Measurements from ENCODE around the gene PRKG1.

The PRKG1 gene

GRCh38 chr10:51910189-51910588 lies 835.9 kb downstream of the PRKG1 start:
- no peaks in the 10 kb centered on the region for H3K36me3 Mint-ChIP-seq (ENCODE audit: low read depth)
- H3K27ac Mint-ChIP-seq, result no peak overlapping the region
- H3K4me1 Mint-ChIP-seq, result no peaks in the 10 kb centered on the region
- no peak for DNase-seq
- peaks cover 1% of the 10 kb centered on the region for H3K27me3 Mint-ChIP-seq
- H3K4me3 Mint-ChIP-seq, result no peak overlapping the region
- H3K9me3 Mint-ChIP-seq, result no peaks in the 10 kb centered on the region
- ATAC-seq, result no peak

GRCh38 chr10:51910596-51910995 lies 836.3 kb downstream of the PRKG1 start:
- ATAC-seq, result no peak
- no peak overlapping the region for H3K27ac Mint-ChIP-seq
- H3K9me3 Mint-ChIP-seq, result no peaks in the 10 kb centered on the region
- no peaks in the 10 kb centered on the region for H3K4me1 Mint-ChIP-seq
- no peaks in the 10 kb centered on the region for H3K36me3 Mint-ChIP-seq (ENCODE audit: low read depth)
- H3K4me3 Mint-ChIP-seq, result no peak overlapping the region
- no peak for DNase-seq
- H3K27me3 Mint-ChIP-seq, result peaks cover 1% of the 10 kb centered on the region

GRCh38 chr10:51911723-51912122 lies 837.4 kb downstream of the PRKG1 start:
- H3K9me3 Mint-ChIP-seq, result peaks cover 4% of the 10 kb centered on the region
- no peaks in the 10 kb centered on the region for H3K36me3 Mint-ChIP-seq (ENCODE audit: low read depth)
- no peak overlapping the region for H3K27ac Mint-ChIP-seq
- DNase-seq, result no peak
- H3K4me1 Mint-ChIP-seq, result no peaks in the 10 kb centered on the region
- H3K4me3 Mint-ChIP-seq, result no peak overlapping the region
- H3K27me3 Mint-ChIP-seq, result peaks cover 3% of the 10 kb centered on the region
- ATAC-seq, result no peak

GRCh38 chr10:51915031-51915542 lies 840.8 kb downstream of the PRKG1 start:
- ATAC-seq, result no peak
- DNase-seq, result no peak

GRCh38 chr10:51918440-51918839 lies 844.2 kb downstream of the PRKG1 start:
- DNase-seq (no peak), ATAC-seq (no peak)
- H3K4me1 Mint-ChIP-seq, result no peaks in the 10 kb centered on the region
- H3K27ac Mint-ChIP-seq, result no peak overlapping the region
- no peak overlapping the region for H3K4me3 Mint-ChIP-seq
- peaks cover 4% of the 10 kb centered on the region for H3K9me3 Mint-ChIP-seq
- H3K36me3 Mint-ChIP-seq (ENCODE audit: low read depth), result no peaks in the 10 kb centered on the region
- peaks cover 1% of the 10 kb centered on the region for H3K27me3 Mint-ChIP-seq

More at GRCh38 chr10:51915031-51915542, 840.8 kb downstream of the PRKG1 start:
- H3K36me3 Mint-ChIP-seq (ENCODE audit: low read depth), result no peaks in the 10 kb centered on the region
- no peak overlapping the region for H3K4me3 Mint-ChIP-seq
- peaks cover 4% of the 10 kb centered on the region for H3K9me3 Mint-ChIP-seq
- H3K27ac Mint-ChIP-seq, result no peak overlapping the region
- no peaks in the 10 kb centered on the region for H3K4me1 Mint-ChIP-seq
- H3K27me3 Mint-ChIP-seq, result peaks cover 1% of the 10 kb centered on the region

- Mint-ChIP-seq H3K4me3 (no peak overlapping the region), H3K36me3 (ENCODE audit: low read depth) (no peaks in the 10 kb centered on the region), H3K4me1 (no peaks in the 10 kb centered on the region), H3K27me3 (peaks cover 1% of the 10 kb centered on the region), H3K27ac (no peak overlapping the region), H3K9me3 (peaks cover 4% of the 10 kb centered on the region)
- ATAC-seq (no peak), DNase-seq (no peak)
Measured at GRCh38 chr10:51918884-51919325, 844.6 kb downstream of the PRKG1 start.

GRCh38 chr10:51920672-51921071 lies 846.4 kb downstream of the PRKG1 start:
- Mint-ChIP-seq H3K4me1 (no peaks in the 10 kb centered on the region), H3K36me3 (ENCODE audit: low read depth) (no peaks in the 10 kb centered on the region)

DNA sequence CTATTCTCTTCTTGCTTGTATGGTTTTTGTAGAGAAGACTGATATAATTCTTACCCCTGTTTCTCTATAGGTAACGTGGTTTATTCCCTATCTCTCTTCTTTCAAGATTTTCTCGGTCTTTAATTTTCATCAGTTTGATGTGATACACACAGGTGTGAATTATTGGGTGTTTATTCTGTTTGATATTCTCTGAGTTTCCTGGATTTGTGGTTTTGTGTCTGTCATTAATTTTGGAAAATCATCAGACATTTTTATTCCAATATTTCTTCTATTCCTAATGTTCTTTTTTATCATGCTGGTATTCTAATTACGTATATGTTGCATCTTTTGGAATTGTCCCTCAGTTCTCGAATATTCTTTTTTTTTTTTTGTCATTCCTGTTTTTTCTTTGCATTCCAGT lies 850.1 kb downstream of the PRKG1 start:
- H3K9me3 Mint-ChIP-seq, result no peaks in the 10 kb centered on the region
- no peak for DNase-seq
- no peaks in the 10 kb centered on the region for H3K36me3 Mint-ChIP-seq (ENCODE audit: low read depth)
- ATAC-seq, result no peak
- peaks cover 3% of the 10 kb centered on the region for H3K27me3 Mint-ChIP-seq
- no peaks in the 10 kb centered on the region for H3K4me1 Mint-ChIP-seq
- no peak overlapping the region for H3K27ac Mint-ChIP-seq
- no peak overlapping the region for H3K4me3 Mint-ChIP-seq

More at GRCh38 chr10:51920672-51921071, 846.4 kb downstream of the PRKG1 start:
- DNase-seq (no peak), ATAC-seq (no peak)
- H3K9me3 Mint-ChIP-seq, result peaks cover 3% of the 10 kb centered on the region
- peaks cover 1% of the 10 kb centered on the region for H3K27me3 Mint-ChIP-seq
- H3K4me3 Mint-ChIP-seq, result no peak overlapping the region
- no peak overlapping the region for H3K27ac Mint-ChIP-seq

- Mint-ChIP-seq H3K36me3 (ENCODE audit: low read depth) (no peaks in the 10 kb centered on the region), H3K4me1 (no peaks in the 10 kb centered on the region), H3K27ac (no peak overlapping the region), H3K4me3 (no peak overlapping the region), H3K27me3 (peaks cover 3% of the 10 kb centered on the region), H3K9me3 (no peaks in the 10 kb centered on the region)
- ATAC-seq (no peak), DNase-seq (no peak)
Measured at GRCh38 chr10:51926337-51926736, 852.0 kb downstream of the PRKG1 start.

GRCh38 chr10:51928162-51928561 lies 853.9 kb downstream of the PRKG1 start:
- no peaks in the 10 kb centered on the region for H3K36me3 Mint-ChIP-seq (ENCODE audit: low read depth)
- DNase-seq (no peak), ATAC-seq (no peak)
- H3K27ac Mint-ChIP-seq, result no peak overlapping the region
- no peak overlapping the region for H3K4me3 Mint-ChIP-seq
- no peaks in the 10 kb centered on the region for H3K9me3 Mint-ChIP-seq
- H3K27me3 Mint-ChIP-seq, result peaks cover 3% of the 10 kb centered on the region
- no peaks in the 10 kb centered on the region for H3K4me1 Mint-ChIP-seq

GRCh38 chr10:51932530-51932929 lies 858.2 kb downstream of the PRKG1 start:
- H3K27me3 Mint-ChIP-seq, result peaks cover 5% of the 10 kb centered on the region
- H3K27ac Mint-ChIP-seq, result no peak overlapping the region
- H3K36me3 Mint-ChIP-seq (ENCODE audit: low read depth), result no peaks in the 10 kb centered on the region
- H3K9me3 Mint-ChIP-seq, result no peaks in the 10 kb centered on the region
- H3K4me3 Mint-ChIP-seq, result no peak overlapping the region
- no peak for DNase-seq
- no peaks in the 10 kb centered on the region for H3K4me1 Mint-ChIP-seq
- ATAC-seq, result no peak

- Mint-ChIP-seq H3K27me3 (peaks cover 2% of the 10 kb centered on the region), H3K27ac (no peak overlapping the region), H3K36me3 (ENCODE audit: low read depth) (no peaks in the 10 kb centered on the region), H3K4me3 (no peak overlapping the region), H3K4me1 (no peaks in the 10 kb centered on the region), H3K9me3 (no peaks in the 10 kb centered on the region)
- no peak for ATAC-seq
- DNase-seq, result no peak
Measured at GRCh38 chr10:51934373-51934772, 860.1 kb downstream of the PRKG1 start.

GRCh38 chr10:51935341-51935740 lies 861.1 kb downstream of the PRKG1 start:
- no peak for ATAC-seq

GRCh38 chr10:51937308-51938140 lies 863.2 kb downstream of the PRKG1 start:
- DNase-seq (no peak), ATAC-seq (no peak)
- Mint-ChIP-seq H3K27me3 (peaks cover 7% of the 10 kb centered on the region), H3K27ac (no peak overlapping the region), H3K9me3 (no peaks in the 10 kb centered on the region), H3K4me1 (no peaks in the 10 kb centered on the region), H3K4me3 (no peak overlapping the region), H3K36me3 (ENCODE audit: low read depth) (no peaks in the 10 kb centered on the region)

More at GRCh38 chr10:51935341-51935740, 861.1 kb downstream of the PRKG1 start:
- Mint-ChIP-seq H3K27ac (no peak overlapping the region), H3K9me3 (no peaks in the 10 kb centered on the region), H3K27me3 (peaks cover 2% of the 10 kb centered on the region), H3K4me1 (no peaks in the 10 kb centered on the region), H3K4me3 (no peak overlapping the region), H3K36me3 (ENCODE audit: low read depth) (no peaks in the 10 kb centered on the region)
- no peak for DNase-seq

DNA sequence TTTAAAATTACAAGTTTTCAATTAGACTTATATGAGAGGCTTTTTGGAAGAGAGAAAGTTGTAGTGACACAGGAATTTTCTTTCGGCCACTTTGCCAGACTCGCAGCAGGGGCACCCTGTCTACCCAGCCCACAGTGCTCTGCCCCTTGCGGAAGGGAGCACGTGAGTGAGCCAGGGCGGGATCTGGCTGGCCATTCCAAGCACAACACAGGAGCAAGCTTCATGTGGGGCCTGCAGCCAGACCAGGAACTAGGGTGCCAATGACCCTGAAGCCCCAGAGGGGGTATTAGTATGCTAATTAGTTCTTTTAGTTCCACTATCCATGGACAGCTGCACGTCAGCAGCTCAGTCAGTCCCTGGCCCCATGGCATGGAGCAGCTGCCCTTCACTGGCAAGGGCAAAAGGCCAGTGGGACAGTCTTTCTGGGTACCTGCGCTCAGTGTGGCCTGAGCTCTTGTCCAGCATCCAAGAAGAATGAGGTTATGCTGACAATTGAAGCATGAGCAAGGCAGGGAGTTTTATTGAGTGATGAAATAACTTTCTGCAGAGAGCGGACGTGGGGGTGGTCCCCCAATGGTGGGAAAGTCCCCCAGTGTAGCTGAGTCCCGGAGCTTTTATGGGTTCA lies 876.2 kb downstream of the PRKG1 start:
- no peaks in the 10 kb centered on the region for H3K4me1 Mint-ChIP-seq
- peaks cover 2% of the 10 kb centered on the region for H3K27me3 Mint-ChIP-seq
- no peak overlapping the region for H3K4me3 Mint-ChIP-seq
- ATAC-seq, result no peak
- no peak overlapping the region for H3K27ac Mint-ChIP-seq
- DNase-seq, result no peak
- H3K9me3 Mint-ChIP-seq, result no peaks in the 10 kb centered on the region
- H3K36me3 Mint-ChIP-seq (ENCODE audit: low read depth), result no peaks in the 10 kb centered on the region

Data from activated naive CD8-positive, alpha-beta T cell treated with anti-CD3 and anti-CD28 coated beads, Interleukin-2, amount 50 U/mL, for 24 hours (primary cell).